Muscle of back (tissue), 11 donors: ENCODE results near the gene TRMT2A. TPM values are rescaled to one million over a fixed set of nuclear protein-coding genes. Genes with fewer than 3 reads are reported as not detected.
"Not testable (repeated sequence)": the region's sequence is repeated elsewhere in the genome, so short reads cannot be mapped to it uniquely, and the experiment has no call there.

Experiments used
- DNase-seq, 3 donors: peaks; one replicate each; pipeline versions ENCODE4 v3.0.0 to v3.0.0-alpha.2; 2013
- polyA plus RNA-seq, 10 donors: library from polyadenylated mRNA; unstranded; fragments of 120-200 nt; gene quantifications; one replicate each; pipeline ENCODE4 v1.2.1, GENCODE V29; 2013; ENCODE audit not compliant: insufficient read length in 10 of 10

Gene TRMT2A
- polyA plus RNA-seq, 10 donors, result 24.8 to 50.8 (median 40.5) TPM

GRCh38 chr22:20088263-20088648 lies 28.8 kb downstream of the TRMT2A start:
- DNase-seq, result no peak

- no peak for DNase-seq
Measured at GRCh38 chr22:20087319-20088262, 29.4 kb downstream of the TRMT2A start.

- no peak for DNase-seq
Measured at GRCh38 chr22:20086763-20087162, 30.3 kb downstream of the TRMT2A start.

- no peak for DNase-seq
Measured at GRCh38 chr22:20086101-20086599, 30.9 kb downstream of the TRMT2A start.

- no peak for DNase-seq
Measured at GRCh38 chr22:20085651-20086050, 31.4 kb downstream of the TRMT2A start.

- DNase-seq, result no peak
Measured at GRCh38 chr22:20084547-20085413, 32.2 kb downstream of the TRMT2A start.

- DNase-seq, result no peak
Measured at GRCh38 chr22:20083891-20084546, 33.0 kb downstream of the TRMT2A start.

GRCh38 chr22:20083157-20083890 lies 33.7 kb downstream of the TRMT2A start:
- DNase-seq, result no peak

- DNase-seq, result peak; percentile 23 to 83 (median 53)
Measured at GRCh38 chr22:20080776-20081654, 36.0 kb downstream of the TRMT2A start.

GRCh38 chr22:20080445-20080775 lies 36.6 kb downstream of the TRMT2A start:
- DNase-seq, result peak; percentile 45 to 81 (median 73)

GRCh38 chr22:20079745-20080444 lies 37.1 kb downstream of the TRMT2A start, which contains the start of gene DGCR8:
Gene DGCR8 (plus strand): TSS chr22:20080241. CDS start chr22:20085964, 5,723 bp downstream.
- DNase-seq, result peak; percentile 98 to 99 (median 98)

GRCh38 chr22:20076627-20077172 lies 40.3 kb downstream of the TRMT2A start:
- no peak for DNase-seq

GRCh38 chr22:20071524-20071972 lies 45.5 kb downstream of the TRMT2A start:
- DNase-seq, result no peak

- no peak for DNase-seq
Measured at GRCh38 chr22:20069331-20070042, 47.5 kb downstream of the TRMT2A start.

- no peak for DNase-seq
Measured at GRCh38 chr22:20068640-20069039, 48.4 kb downstream of the TRMT2A start.

GRCh38 chr22:20067384-20067682 lies 49.7 kb downstream of the TRMT2A start:
- not testable (repeated sequence) for DNase-seq

- no peak for DNase-seq
Measured at GRCh38 chr22:20066617-20067383, 50.2 kb downstream of the TRMT2A start.
